Activated CD4-positive, CD25-positive, alpha-beta regulatory T cell treated with anti-CD3 and anti-CD28 coated beads, Interleukin-2, amount 50 U/mL, for 24 hours (primary cell): ENCODE measurements around the gene GPX5.

ENCODE experiments used
- ATAC-seq, 2 donors: fragments of 150-1000 bp; cut with Tn5 transposase; one replicate each; pipeline ENCODE4 v1.10.0; 2021; ENCODE audit warnings: mild to moderate bottlenecking in 1 of 2, moderate library complexity in 1 of 2

GPX5 gene

DNA sequence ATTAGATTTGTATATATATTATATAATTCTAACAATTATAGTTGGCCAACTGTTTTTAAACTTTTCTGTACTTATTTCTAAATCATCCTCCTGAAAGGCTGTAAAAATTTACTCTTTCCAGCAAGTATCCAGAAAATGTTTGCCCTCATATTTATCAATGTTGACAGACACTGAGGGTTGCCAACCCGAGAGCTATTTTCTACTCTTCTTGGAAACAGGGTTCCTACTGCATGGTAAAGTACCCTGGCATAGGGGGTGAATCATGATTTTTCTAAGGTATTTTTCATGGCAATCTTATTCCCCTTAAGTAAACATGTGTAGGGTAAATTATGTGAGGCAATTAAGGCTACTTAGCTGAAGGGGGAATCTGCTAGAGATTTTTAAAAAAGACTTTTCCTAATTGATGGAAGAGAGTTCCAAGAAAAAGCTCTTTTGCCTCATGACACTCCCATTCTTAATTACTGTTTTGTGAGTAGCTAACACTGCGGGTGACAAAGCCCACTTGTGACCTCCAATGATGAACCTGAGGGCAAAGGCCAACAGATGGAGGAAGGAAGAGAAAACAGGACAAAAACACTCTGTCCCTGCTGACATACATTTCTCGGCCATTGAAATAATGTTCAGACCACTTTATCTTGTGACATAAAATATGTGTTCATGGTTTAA, 37.9 kb downstream of the GPX5 start:
- no peak for ATAC-seq

DNA sequence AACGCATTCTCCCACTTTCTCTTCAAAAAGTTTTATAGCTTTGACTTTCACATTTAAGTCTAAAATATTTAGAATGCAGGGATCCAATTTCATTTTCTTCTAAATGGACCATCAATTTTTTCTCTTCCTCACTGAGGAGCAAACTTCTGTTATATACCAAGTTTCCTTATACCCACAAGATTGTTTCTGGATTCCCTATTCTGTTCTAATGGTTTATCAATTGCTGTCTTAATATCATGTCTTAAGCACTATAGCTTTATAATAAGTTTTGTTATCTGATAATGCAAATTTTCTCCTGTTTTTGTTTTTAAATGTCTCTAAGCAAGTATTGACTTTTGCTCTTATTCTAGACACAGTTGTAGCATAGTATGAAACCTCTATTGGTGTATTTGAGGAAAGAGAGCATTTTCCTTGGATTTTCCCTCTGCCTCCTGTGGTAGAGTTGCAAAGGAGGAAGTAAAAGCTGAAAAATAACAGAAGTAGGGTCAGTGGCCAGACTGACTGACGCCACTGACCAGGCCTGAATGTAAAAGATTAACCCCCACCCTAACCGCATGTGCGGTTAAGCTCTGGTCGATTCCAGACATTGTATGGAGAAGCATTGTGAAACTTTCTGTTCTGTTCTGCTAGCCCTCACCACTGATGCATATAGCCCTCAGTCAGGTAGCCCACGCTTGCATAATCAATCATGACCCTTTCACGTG, 40.3 kb downstream of the GPX5 start:
- ATAC-seq = no peak

DNA sequence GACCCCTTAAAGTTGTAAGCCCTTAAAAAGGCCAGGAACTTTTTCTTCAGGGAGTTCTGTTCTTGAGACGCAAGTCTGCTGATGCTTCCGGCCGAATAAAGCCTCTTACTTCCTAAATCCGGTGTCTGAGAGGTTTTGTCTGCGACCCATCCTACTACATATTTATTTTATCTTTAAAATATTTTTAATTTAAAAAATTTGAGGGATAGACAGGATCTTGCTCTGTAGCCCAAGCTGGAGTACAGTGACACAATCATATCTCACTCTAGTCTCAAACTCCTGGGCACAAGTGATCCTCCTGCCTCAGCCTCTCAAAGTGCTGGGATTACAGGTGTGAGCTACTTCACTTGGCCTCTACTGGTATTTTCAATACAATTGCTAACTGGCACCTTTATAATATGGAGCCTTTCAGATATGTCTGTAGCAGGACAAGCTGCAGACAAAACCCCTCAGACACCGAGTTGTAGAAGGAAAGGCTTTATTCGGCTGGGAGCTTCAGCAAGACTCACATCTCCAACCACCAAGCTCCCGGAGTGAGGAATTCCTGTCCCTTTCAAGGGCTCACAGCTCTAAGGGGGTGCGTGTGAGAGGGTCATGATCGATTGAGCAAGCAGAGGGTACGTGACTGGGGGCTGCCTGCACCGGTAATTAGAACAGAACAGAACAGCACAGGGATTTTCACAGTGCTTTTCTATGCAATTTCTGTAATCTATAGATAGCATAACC, 41.0 kb downstream of the GPX5 start:
- ATAC-seq = no peak

DNA sequence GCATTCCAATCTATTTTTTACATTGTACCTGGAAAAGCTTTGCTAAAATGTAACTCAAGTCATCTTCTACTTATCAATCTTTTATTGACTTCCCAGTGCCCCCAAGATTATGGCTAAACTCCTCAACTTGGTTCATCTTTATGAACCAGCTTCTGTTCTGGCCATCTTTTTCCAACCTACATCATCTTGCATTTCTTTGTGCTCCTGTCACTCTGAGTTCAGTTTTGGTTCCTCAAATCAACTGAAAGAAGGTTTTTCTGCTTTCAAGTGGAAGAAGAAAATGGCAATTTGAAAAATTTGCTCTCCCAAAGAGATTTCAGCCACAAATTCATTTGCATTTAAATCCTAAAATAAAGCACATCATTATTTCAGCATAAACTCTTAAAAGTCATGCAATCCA, 41.8 kb downstream of the GPX5 start:
- ATAC-seq = no peak

DNA sequence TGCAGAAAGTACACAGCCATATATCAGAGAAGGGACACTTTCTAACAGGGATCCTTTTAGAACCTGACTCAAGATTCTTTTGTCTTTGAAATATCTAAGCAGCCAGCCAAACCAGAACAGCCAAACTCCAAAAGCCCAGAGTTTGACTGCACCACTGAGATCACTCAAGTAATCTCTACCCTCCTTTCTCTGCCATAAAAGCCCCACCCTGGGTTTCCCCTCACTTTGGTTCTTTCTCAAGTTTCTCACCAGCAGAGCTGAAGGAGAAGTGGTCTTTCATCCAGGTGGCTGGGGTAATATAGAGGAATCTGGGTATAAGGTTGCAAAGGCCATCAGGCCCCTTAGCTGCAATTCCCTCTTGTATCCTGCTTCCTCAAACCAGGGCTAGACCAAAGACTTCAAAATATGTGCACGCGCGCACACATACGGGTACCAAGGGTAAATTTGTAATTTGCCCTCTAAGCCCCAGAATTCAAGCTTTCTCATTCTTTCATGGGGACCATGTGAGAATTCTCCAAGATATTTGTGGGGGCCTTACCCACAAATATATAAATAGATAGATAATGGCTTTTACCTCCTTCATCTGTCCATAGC, 42.9 kb downstream of the GPX5 start:
- ATAC-seq = no peak

DNA sequence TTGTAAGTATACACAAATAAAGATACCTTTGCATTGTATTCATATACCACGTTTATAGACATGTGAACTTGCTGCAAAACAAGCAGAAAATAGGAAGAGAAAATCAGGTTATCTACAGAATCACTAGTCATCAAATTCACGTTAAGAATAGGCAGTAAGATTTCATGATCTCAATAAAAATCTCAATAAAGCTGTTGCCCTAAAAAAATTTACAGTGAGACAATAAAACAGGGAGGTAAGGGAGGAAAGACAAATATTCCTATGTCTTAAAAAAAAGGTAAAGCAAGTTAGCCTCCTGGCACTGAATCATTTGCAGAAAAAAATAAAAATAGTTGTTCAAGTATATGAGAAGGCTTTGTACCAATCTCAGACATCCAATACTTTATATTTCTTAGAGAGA, 44.1 kb downstream of the GPX5 start:
- ATAC-seq = no peak

DNA sequence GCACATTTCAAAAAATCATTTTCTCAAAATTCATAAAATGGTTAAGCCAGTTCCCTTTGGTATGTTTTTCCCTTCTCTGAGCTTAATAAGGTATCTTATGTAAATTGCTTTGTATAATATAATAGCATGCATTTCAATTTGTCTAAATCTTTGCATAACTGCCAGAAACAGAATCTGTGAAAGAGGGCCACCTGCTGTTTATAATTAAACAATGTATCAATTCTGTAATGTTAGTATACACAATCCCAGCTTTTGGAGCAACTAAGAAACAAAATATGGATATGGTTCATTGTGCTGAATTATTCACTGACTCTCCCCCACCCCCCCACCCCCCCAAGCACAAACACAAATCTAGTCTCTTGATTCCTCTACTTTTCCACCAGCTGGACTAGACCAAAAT, 54.8 kb downstream of the GPX5 start:
- ATAC-seq = no peak

DNA sequence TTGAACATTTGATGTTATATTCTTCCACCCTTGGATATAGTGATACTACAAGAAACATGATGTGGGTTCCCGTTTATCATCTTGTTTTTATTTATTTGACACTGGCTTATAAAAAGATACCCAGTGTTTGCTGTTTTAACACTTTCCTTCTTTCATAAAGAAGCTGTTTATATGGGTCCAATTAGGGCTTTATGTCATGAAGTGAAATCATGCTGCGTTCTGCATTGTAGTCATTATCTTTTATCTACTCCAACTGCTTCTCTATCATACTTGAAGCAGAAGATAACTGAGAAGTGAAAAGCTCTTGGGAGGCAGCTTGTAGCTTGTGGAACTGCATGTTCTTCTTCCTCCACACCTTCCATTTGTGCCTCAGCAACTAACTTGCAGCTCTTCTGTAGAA, 57.8 kb downstream of the GPX5 start:
- ATAC-seq = no peak
